22Rv1 (cell line): ENCODE measurements around the gene ATP12A.

Experiments used
- CTCF ChIP-seq: fragments of 450-650 bp; IDR thresholded peaks from 2 replicates; pipeline ENCODE4 v1.5.1; 2017; ENCODE audit warnings: mild to moderate bottlenecking
- ZFX ChIP-seq: fragments of 450-650 bp; IDR thresholded peaks from 2 replicates; pipeline ENCODE4 v1.6.1; 2017; ENCODE audit warnings: antibody characterized with exemption, borderline replicate concordance

GRCh38 chr13:24670961-24671381 is 9.2 kb upstream of the ATP12A start:
- TF ChIP-seq CTCF: no peak
- no peak for TF ChIP-seq ZFX
